ENCODE results near the gene UNC5A.

The UNC5A gene

GRCh38 chr5:176780176-176781053 is 29.9 kb upstream of the UNC5A start:
- Histone ChIP-seq H3K36me3 (ENCODE audit: insufficient read depth) (no peaks in the 10 kb centered on the region), H3K4me3 (IDR thresholded peaks at IDR 0.05; ENCODE audit: insufficient read depth, low read depth, low read length) (no peak overlapping the region), H3K4me1 (ENCODE audit: low read depth, poor library complexity, severe bottlenecking) (no peaks in the 10 kb centered on the region), H3K27me3 (ENCODE audit: insufficient read depth, low read depth) (peaks cover 23% of the 10 kb centered on the region; the same call in 1 of the 2 replicates), H3K79me2 (ENCODE audit: insufficient read depth, low read depth) (no peaks in the 10 kb centered on the region), H3K9ac (no peak overlapping the region), H2AFZ (ENCODE audit: low read depth) (no peak overlapping the region), H4K20me1 (ENCODE audit: insufficient read depth) (no peaks in the 10 kb centered on the region), H3K27ac (no peak overlapping the region), H3K4me2 (no peak overlapping the region)
- no peak for TF ChIP-seq CTCF (conservative IDR thresholded peaks at IDR 0.05; ENCODE audit: low read depth, low read length)

DNA sequence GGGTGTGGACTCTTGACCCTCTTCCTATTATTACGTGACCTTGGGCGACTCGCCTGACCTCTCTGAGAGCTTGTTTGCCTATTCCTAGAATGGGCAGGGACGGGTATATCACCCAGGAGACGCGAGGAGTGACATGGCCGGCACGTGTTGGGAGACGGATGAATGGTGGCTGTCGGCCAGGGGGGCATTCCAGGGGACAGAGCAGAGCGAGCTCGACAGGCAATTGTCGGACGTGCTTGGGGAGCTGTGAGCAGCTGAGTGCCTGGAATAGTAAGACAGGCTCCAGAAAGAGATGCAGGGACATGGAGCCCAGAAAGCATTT is 29.3 kb upstream of the UNC5A start:
- H3K4me3 ChIP-seq (IDR thresholded peaks at IDR 0.05; ENCODE audit: insufficient read depth, low read depth, low read length) = no peak overlapping the region
- H3K27ac ChIP-seq = no peak overlapping the region
- peaks cover 19% of the 10 kb centered on the region; the same call in 1 of the 2 replicates for H3K27me3 ChIP-seq (ENCODE audit: insufficient read depth, low read depth)
- H3K4me2 ChIP-seq = no peak overlapping the region
- no peaks in the 10 kb centered on the region for H3K36me3 ChIP-seq (ENCODE audit: insufficient read depth)
- no peak for TF ChIP-seq CTCF (conservative IDR thresholded peaks at IDR 0.05; ENCODE audit: low read depth, low read length)
- no peak overlapping the region for H3K9ac ChIP-seq
- H3K79me2 ChIP-seq (ENCODE audit: insufficient read depth, low read depth) = no peaks in the 10 kb centered on the region
- H3K4me1 ChIP-seq (ENCODE audit: low read depth, poor library complexity, severe bottlenecking) = no peaks in the 10 kb centered on the region
- H4K20me1 ChIP-seq (ENCODE audit: insufficient read depth) = no peaks in the 10 kb centered on the region
- H2AFZ ChIP-seq (ENCODE audit: low read depth) = no peak overlapping the region

- Histone ChIP-seq H3K36me3 (ENCODE audit: insufficient read depth) (no peaks in the 10 kb centered on the region), H3K27ac (no peak overlapping the region), H3K9ac (no peak overlapping the region), H3K4me2 (no peak overlapping the region), H3K4me1 (ENCODE audit: low read depth, poor library complexity, severe bottlenecking) (no peaks in the 10 kb centered on the region), H3K79me2 (ENCODE audit: insufficient read depth, low read depth) (no peaks in the 10 kb centered on the region), H2AFZ (ENCODE audit: low read depth) (no peak overlapping the region), H4K20me1 (ENCODE audit: insufficient read depth) (no peaks in the 10 kb centered on the region), H3K27me3 (ENCODE audit: insufficient read depth, low read depth) (peaks cover 21% of the 10 kb centered on the region; the same call in 1 of the 2 replicates), H3K4me3 (IDR thresholded peaks at IDR 0.05; ENCODE audit: insufficient read depth, low read depth, low read length) (no peak overlapping the region)
- no peak for TF ChIP-seq CTCF (conservative IDR thresholded peaks at IDR 0.05; ENCODE audit: low read depth, low read length)
These were observed 28.5 kb upstream of the UNC5A start for GRCh38 chr5:176781638-176782570.

GRCh38 chr5:176784218-176785165 is 25.9 kb upstream of the UNC5A start:
- Histone ChIP-seq H3K27me3 (ENCODE audit: insufficient read depth, low read depth) (peaks cover 14% of the 10 kb centered on the region; the same call in 1 of the 2 replicates), H2AFZ (ENCODE audit: low read depth) (no peak overlapping the region), H3K27ac (no peak overlapping the region), H3K79me2 (ENCODE audit: insufficient read depth, low read depth) (no peaks in the 10 kb centered on the region), H3K36me3 (ENCODE audit: insufficient read depth) (no peaks in the 10 kb centered on the region), H3K4me1 (ENCODE audit: low read depth, poor library complexity, severe bottlenecking) (no peaks in the 10 kb centered on the region), H3K9ac (no peak overlapping the region), H4K20me1 (ENCODE audit: insufficient read depth) (no peaks in the 10 kb centered on the region), H3K4me3 (IDR thresholded peaks at IDR 0.05; ENCODE audit: insufficient read depth, low read depth, low read length) (no peak overlapping the region), H3K4me2 (no peak overlapping the region)
- no peak for TF ChIP-seq CTCF (conservative IDR thresholded peaks at IDR 0.05; ENCODE audit: low read depth, low read length)

All from KMS-11 (cell line).